ENCODE data around the gene CLTB.
"Not testable (repeated sequence)": the region's sequence is repeated elsewhere in the genome, so short reads cannot be mapped to it uniquely, and the experiment has no call there.

The CLTB gene

GRCh38 chr5:176426876-176427275 lies 10.5 kb upstream of the CLTB start:
- no peak for DNase-seq

GRCh38 chr5:176425791-176426190 lies 9.5 kb upstream of the CLTB start:
- DNase-seq = no peak

GRCh38 chr5:176425138-176425537 lies 8.8 kb upstream of the CLTB start:
- no peak for DNase-seq

DNA sequence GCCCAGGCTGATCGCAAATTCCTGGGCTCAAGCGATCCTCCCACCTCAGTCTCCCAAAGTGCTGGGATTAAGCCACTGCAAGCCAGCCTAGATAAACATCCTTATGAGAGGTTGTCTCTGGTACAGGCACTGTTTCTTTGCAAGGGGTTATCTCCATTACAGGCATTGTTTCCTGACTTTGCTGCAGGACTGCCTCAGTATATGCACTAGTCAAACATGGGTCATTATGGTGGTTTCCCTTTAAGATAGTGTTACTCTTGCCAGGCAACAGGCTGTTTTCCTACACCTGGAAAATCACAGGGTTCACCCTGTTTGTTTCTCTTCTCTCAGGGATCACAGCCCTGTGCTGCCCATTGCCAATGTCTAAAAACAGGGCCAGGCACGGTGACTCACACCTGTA lies 7.8 kb upstream of the CLTB start:
- no peak for DNase-seq

GRCh38 chr5:176420972-176421544 lies 4.7 kb upstream of the CLTB start:
- no peak for DNase-seq

GRCh38 chr5:176420086-176420485 lies 3.7 kb upstream of the CLTB start:
- no peak for DNase-seq

- DNase-seq = no peak
Measured at GRCh38 chr5:176418251-176418650, 1.9 kb upstream of the CLTB start.

DNA sequence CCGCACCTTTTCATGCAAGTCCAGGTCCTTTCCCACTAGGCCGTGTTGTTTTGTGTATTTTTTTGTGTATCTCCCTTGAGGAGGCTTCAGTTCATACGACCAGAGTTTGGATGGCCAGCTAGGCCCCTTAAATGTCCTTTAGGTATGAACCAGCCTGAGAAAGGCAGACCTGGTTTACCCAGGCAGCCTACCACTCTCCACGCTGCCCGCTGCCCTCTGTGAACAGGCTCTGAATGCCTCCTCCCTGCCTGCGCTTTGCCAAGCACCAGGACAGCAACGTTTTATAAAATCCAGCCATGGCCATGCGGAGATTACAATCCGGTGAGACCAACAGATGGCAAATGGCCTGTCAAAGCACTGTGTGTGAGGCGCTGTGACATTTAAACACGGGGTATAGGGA lies 626 bp upstream of the CLTB start:
- DNase-seq = no peak

DNA sequence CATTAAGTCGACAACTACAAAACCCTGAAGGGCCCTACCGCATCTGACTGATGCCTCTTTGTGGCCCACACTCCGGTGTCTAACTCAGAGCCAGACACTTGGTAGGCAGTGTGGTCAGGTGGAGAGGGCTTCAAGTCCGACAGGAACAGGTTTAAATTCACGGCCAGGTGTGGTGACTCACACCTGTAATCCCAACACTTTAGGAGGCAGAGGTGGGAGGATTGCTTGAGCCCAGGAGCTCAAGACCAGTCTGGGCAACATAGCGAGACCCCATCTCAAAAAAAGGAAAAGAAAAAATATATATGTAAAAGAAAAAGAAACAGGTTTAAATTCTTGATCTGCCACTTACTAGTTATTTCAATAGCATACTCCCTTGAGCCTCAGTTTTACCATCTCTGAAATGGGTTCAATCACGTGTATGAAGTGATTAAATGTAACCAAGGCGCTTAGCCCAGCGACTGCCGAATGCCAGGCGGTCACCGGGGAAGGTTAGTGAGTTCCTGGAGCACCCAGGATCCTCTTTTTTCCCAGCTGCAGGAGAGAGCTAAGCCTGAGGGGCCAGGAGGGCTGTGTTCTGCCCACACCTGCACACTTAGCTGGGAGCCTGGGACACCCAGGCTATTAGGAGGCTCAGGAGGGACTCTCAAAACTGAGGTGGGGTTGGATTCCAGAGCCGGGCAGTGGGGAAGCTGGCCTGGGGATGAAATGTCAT lies 943 bp downstream of the CLTB start:
- no peak for DNase-seq

DNA sequence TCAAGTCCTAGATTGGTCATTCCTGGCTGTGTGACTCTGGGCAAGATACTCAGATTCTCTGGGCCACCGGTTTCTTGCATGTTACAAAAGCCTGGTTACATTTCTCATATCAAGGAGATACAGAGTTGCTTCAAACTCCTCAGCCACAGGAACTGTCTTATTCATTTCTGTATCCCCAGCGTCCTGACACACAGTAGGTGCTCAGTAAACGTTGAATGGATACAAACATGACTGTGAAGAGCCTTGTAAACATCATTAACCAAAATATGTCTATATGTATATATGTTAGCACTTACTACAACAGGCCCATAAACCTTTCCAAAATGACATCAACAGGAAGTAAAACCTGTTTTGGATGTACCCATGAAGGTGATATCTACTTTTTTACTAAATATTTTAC lies 1.6 kb downstream of the CLTB start:
- DNase-seq = no peak

DNA sequence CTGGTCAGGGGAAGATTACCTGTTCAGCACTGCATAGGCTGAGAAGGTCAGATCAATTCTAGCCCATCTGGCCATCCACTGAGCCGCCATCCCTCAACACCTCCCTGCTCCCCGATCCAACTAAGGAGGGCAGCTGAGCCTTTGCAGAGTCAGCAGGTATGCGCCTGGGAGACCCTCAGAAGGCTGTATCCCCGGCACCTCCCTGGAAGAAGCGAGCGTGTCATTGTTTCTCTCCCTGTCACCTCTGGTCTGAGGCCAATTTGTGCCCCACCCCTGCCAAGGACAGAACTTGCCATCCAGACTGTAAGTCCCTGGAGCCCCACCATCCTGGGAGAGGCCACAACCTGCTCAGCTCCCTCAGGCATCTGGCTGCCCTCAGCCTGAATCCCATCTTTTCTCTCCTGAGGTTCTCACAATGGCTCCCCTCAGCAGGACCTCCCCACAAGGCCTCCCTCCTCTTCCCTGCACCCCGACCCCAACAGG lies 2.6 kb downstream of the CLTB start:
- DNase-seq = no peak

- DNase-seq = no peak
Measured at GRCh38 chr5:176413255-176413565, 3.1 kb downstream of the CLTB start.

GRCh38 chr5:176412517-176413254 lies 3.7 kb downstream of the CLTB start:
- no peak for DNase-seq

DNA sequence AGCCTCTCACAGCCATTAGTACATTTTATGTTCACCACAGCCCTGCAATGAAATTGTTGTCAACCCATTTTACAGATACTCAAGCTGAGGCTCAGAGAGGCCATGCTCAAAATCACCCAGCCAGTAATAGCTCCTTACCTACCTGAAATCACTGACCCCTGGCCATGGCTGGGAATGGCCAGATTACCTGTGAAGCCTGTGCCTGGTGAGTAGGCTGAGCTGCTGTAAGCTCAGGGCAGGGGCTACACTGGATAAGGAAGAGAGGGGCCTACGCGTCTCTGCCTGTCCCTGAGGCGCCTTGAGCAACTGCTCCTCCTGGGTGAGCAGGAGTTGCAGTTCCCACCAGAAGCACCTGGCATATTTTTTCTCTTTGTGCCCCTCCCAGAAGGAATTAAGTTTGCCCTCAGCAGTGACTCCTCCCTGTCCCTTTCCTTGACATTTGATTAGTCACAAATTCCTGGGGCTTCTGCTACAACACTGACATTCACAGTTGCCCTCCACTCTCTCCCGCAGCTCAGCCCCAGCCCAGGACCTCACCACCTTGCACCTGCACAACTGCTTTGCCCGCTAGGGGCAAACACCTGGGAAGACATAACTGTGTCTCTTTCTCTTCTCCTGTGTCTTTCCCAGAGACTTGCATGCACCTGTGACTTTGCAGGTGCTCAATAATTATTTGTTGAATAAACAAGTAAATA lies 5.7 kb downstream of the CLTB start:
- no peak for DNase-seq

DNA sequence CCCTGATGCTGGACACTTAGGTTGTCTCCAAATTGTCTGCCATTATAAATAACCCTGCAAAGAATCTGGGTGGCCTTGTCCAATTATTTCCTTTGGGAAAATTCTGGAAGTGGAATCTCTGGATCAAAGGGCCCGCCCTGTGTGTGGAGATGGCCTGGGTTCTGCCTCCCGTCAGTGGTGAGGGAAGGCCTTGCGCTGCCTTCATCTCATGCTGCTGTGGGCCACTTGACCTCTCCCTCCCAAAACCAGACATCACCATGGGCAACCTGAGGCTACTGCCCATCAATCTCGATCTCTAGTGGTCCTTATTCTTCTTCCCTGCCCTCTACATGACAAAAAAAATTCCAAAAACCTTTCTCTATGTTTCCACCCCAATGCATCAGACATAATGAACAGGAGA lies 6.6 kb downstream of the CLTB start:
- no peak for DNase-seq

DNA sequence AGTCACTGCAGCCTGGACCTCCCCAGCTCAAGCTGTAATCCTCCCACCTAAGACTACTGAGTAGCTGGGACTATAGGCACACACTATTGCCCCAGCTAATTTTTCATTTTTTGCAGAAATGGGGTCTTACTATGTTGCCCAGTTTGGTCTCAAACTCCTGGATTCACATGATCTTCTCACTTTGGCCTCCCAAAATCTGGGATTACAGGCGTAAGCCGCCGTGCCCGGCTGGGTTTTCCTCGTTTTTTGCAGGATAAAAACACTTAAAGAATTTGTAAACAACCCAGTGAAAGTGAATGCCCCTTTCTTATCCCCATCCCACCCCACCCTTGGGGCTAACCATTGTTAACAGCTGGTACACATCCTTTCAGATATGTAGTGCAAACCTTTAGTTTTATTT lies 7.7 kb downstream of the CLTB start:
- DNase-seq = no peak

- DNase-seq = not testable (repeated sequence)
Measured at GRCh38 chr5:176408252-176408573, 8.1 kb downstream of the CLTB start.

GRCh38 chr5:176407456-176408251 lies 8.7 kb downstream of the CLTB start:
- no peak for DNase-seq

GRCh38 chr5:176406436-176407052 lies 9.8 kb downstream of the CLTB start:
- DNase-seq = no peak

- DNase-seq = no peak
Measured at GRCh38 chr5:176405656-176406435, 10.5 kb downstream of the CLTB start.

GRCh38 chr5:176401281-176402205 lies 14.8 kb downstream of the CLTB start:
- no peak for DNase-seq
